ENCODE measurements around the gene OSM.

DNA sequence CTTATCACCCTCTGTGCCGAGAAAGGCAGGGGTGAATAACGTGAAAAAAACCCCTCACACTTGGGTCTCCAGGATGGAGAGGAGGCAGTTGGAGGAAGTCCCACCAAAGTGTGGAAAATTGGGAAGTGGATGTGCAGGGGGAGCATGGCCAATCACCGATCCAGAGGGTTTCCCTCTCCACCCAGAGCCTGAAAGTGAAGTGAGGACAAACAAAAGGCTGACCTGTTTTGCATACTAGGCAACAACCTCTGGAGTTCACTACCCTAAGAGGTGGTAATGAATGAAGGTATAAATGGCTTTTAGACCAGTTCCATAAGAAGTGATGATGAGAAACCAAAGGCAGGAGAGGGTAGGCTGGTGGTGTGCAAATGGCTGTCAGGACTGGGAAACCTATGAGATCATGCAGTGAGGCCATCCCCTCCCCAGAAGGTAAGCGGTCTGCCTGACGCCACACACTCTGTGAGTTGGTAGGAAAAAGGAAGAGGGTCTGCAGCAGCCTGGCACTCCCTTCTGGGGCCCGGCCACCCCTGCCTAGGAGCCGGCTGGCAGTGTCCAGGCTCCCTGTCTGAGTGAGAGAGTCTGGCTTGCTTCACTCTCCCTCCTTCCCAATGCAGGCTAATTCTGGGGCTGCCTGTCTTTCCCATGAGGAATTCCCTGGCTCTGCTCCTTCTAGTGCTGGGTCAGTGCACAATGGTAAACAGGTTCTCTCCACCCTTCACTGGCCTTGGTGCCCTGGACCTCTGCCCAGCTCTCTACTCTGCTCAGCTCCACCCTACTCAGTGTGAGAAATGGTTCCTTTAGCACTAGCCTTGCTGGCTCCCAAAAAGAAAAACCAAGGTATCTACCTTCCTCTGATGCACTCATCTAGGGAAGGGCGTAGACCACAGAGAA is 44.5 kb upstream of the OSM start:
- TF ChIP-seq, protein P1, sequence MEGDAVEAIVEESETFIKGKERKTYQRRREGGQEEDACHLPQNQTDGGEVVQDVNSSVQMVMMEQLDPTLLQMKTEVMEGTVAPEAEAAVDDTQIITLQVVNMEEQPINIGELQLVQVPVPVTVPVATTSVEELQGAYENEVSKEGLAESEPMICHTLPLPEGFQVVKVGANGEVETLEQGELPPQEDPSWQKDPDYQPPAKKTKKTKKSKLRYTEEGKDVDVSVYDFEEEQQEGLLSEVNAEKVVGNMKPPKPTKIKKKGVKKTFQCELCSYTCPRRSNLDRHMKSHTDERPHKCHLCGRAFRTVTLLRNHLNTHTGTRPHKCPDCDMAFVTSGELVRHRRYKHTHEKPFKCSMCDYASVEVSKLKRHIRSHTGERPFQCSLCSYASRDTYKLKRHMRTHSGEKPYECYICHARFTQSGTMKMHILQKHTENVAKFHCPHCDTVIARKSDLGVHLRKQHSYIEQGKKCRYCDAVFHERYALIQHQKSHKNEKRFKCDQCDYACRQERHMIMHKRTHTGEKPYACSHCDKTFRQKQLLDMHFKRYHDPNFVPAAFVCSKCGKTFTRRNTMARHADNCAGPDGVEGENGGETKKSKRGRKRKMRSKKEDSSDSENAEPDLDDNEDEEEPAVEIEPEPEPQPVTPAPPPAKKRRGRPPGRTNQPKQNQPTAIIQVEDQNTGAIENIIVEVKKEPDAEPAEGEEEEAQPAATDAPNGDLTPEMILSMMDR (IDR thresholded peaks at IDR 0.05; ENCODE audit: poor library complexity): no peak
- TF ChIP-seq EZH2 (IDR thresholded peaks at IDR 0.05; ENCODE audit: borderline replicate concordance): no peak

Measured in hepatocyte (in vitro differentiated cells).